Measurements from ENCODE around the gene PCNX2. TPM values are rescaled to one million over a fixed set of nuclear protein-coding genes. Genes with fewer than 3 reads are reported as not detected.

The PCNX2 gene
- total RNA-seq, 2 donors from 2014 or later = 8.4 to 23.2 TPM

- no peak overlapping the region for H3K4me3 ChIP-seq
- peaks cover 5 to 6% of the 10 kb centered on the region in 2 donors for H3K36me3 ChIP-seq
- intact Hi-C loops (cut with DNase I) = no loop called here
- TF ChIP-seq CTCF (IDR thresholded peaks at IDR 0.05) (no peak), POLR2A (IDR thresholded peaks at IDR 0.05) (no peak), POLR2AphosphoS5 (IDR thresholded peaks at IDR 0.05) (no peak)
- H3K27ac ChIP-seq = no peak overlapping the region
- H3K27me3 ChIP-seq (replicated peaks; ENCODE audit: insufficient read depth) = no peaks in the 10 kb centered on the region
- no peak for DNase-seq (ENCODE audit: low spot score)
- no peaks in the 10 kb centered on the region for H3K9me3 ChIP-seq
- no peaks in the 10 kb centered on the region for H3K4me1 ChIP-seq (replicated peaks)
- 85% methylated on average over 5 of the region's 5 CpGs for WGBS
These were observed 33.8 kb downstream of the PCNX2 start for GRCh38 chr1:233261695-233262094.

- intact Hi-C loops (cut with DNase I) = no loop called here
- H3K36me3 ChIP-seq = peaks cover 5 to 6% of the 10 kb centered on the region in 2 donors
- H3K27me3 ChIP-seq (replicated peaks; ENCODE audit: insufficient read depth) = no peaks in the 10 kb centered on the region
- no peaks in the 10 kb centered on the region for H3K9me3 ChIP-seq
- TF ChIP-seq POLR2A (IDR thresholded peaks at IDR 0.05) (no peak), CTCF (IDR thresholded peaks at IDR 0.05) (no peak), POLR2AphosphoS5 (IDR thresholded peaks at IDR 0.05) (no peak)
- no peak overlapping the region for H3K4me3 ChIP-seq
- H3K27ac ChIP-seq = no peak overlapping the region
- H3K4me1 ChIP-seq (replicated peaks) = no peaks in the 10 kb centered on the region
- no peak for DNase-seq (ENCODE audit: low spot score)
- WGBS = 74% methylated on average over 3 of the region's 3 CpGs
These were observed 34.3 kb downstream of the PCNX2 start for GRCh38 chr1:233261206-233261605.

- 96% methylated on average over 6 of the region's 6 CpGs for WGBS
- no peaks in the 10 kb centered on the region for H3K9me3 ChIP-seq
- H3K27me3 ChIP-seq (replicated peaks; ENCODE audit: insufficient read depth) = no peaks in the 10 kb centered on the region
- H3K4me1 ChIP-seq (replicated peaks) = no peaks in the 10 kb centered on the region
- intact Hi-C loops (cut with DNase I) = no loop called here
- TF ChIP-seq CTCF (IDR thresholded peaks at IDR 0.05) (no peak), POLR2A (IDR thresholded peaks at IDR 0.05) (no peak), POLR2AphosphoS5 (IDR thresholded peaks at IDR 0.05) (no peak)
- no peak overlapping the region for H3K27ac ChIP-seq
- DNase-seq (ENCODE audit: low spot score) = no peak
- H3K4me3 ChIP-seq = no peak overlapping the region
- H3K36me3 ChIP-seq = peaks cover 5 to 6% of the 10 kb centered on the region in 2 donors
These were observed 37.7 kb downstream of the PCNX2 start for GRCh38 chr1:233257786-233258185.

- intact Hi-C loops (cut with DNase I) = no loop called here
- Histone ChIP-seq H3K36me3 (peaks cover 5 to 6% of the 10 kb centered on the region in 2 donors), H3K27ac (no peak overlapping the region), H3K27me3 (replicated peaks; ENCODE audit: insufficient read depth) (no peaks in the 10 kb centered on the region), H3K4me1 (replicated peaks) (no peaks in the 10 kb centered on the region), H3K4me3 (no peak overlapping the region), H3K9me3 (no peaks in the 10 kb centered on the region)
- no peak for DNase-seq (ENCODE audit: low spot score)
- TF ChIP-seq CTCF (IDR thresholded peaks at IDR 0.05) = no peak
- TF ChIP-seq POLR2AphosphoS5 (IDR thresholded peaks at IDR 0.05) = no peak
- TF ChIP-seq POLR2A (IDR thresholded peaks at IDR 0.05) = no peak
- WGBS = 84% methylated on average over 2 of the region's 2 CpGs
These were observed 38.7 kb downstream of the PCNX2 start for GRCh38 chr1:233256789-233257188.

GRCh38 chr1:233256191-233256590, 39.3 kb downstream of the PCNX2 start:
- intact Hi-C loops (cut with DNase I) = no loop called here
- DNase-seq (ENCODE audit: low spot score) = no peak
- WGBS = 100% methylated on average over 1 of the region's 1 CpG

More at GRCh38 chr1:233256191-233256590, 39.3 kb downstream of the PCNX2 start:
- H3K27me3 ChIP-seq (replicated peaks; ENCODE audit: insufficient read depth) = no peaks in the 10 kb centered on the region
- no peak for TF ChIP-seq POLR2A (IDR thresholded peaks at IDR 0.05)
- no peak for TF ChIP-seq CTCF (IDR thresholded peaks at IDR 0.05)
- TF ChIP-seq POLR2AphosphoS5 (IDR thresholded peaks at IDR 0.05) = no peak
- H3K9me3 ChIP-seq = no peaks in the 10 kb centered on the region
- no peak overlapping the region for H3K27ac ChIP-seq
- H3K4me3 ChIP-seq = no peak overlapping the region
- H3K4me1 ChIP-seq (replicated peaks) = no peaks in the 10 kb centered on the region
- H3K36me3 ChIP-seq = peaks cover 5 to 6% of the 10 kb centered on the region in 2 donors

Data from prostate gland (tissue), 2 donors.